Measurements from ENCODE around the gene NUDT4B. TPM values are rescaled to one million over a fixed set of nuclear protein-coding genes. Genes with fewer than 3 reads are reported as not detected.
"Not testable (repeated sequence)": the region's sequence is repeated elsewhere in the genome, so short reads cannot be mapped to it uniquely, and the experiment has no call there.

The NUDT4B gene
- polyA plus RNA-seq (2013, experiment 1 of 2) = 20.6 TPM
- 8.2 TPM for polyA plus RNA-seq (2013, experiment 2 of 2)

GRCh38 chr1:148748563-148749334, at the start of gene NUDT4B:
NUDT4B (plus strand) TSS chr1:148748774; CDS start chr1:148748953, 179 bp downstream.
- not testable (repeated sequence) for H3K9me3 ChIP-seq (ENCODE audit: control insufficient read depth, low read length); H3K36me3 ChIP-seq (ENCODE audit: control insufficient read depth, insufficient read depth, low read length); H3K4me3 ChIP-seq (ENCODE audit: extremely low read depth, insufficient read depth, low read length, poor library complexity, severe bottlenecking); H3K4me1 ChIP-seq (ENCODE audit: control insufficient read depth, insufficient read depth, low read length, poor library complexity, severe bottlenecking); H3K27ac ChIP-seq (ENCODE audit: low read depth, low read length, severe bottlenecking)
- WGBS, 2 experiments (ENCODE audit: insufficient coverage in 2 of 2) = no CpG with 5 or more reads among the region's 68 CpGs

- H3K9me3 ChIP-seq (ENCODE audit: control insufficient read depth, low read length); H3K4me1 ChIP-seq (ENCODE audit: control insufficient read depth, insufficient read depth, low read length, poor library complexity, severe bottlenecking); H3K27ac ChIP-seq (ENCODE audit: low read depth, low read length, severe bottlenecking); H3K36me3 ChIP-seq (ENCODE audit: control insufficient read depth, insufficient read depth, low read length); H3K4me3 ChIP-seq (ENCODE audit: extremely low read depth, insufficient read depth, low read length, poor library complexity, severe bottlenecking): not testable (repeated sequence)
- no CpG with 5 or more reads among the region's 5 CpGs for WGBS, 2 experiments (ENCODE audit: insufficient coverage in 2 of 2)
Observed at GRCh38 chr1:148699357-148699756, 49.2 kb upstream of the NUDT4B start.

GRCh38 chr1:148702242-148702641, 46.3 kb upstream of the NUDT4B start:
- WGBS, 2 experiments (ENCODE audit: insufficient coverage in 2 of 2) = no CpG with 5 or more reads among the region's 1 CpG
- not testable (repeated sequence) for H3K9me3 ChIP-seq (ENCODE audit: control insufficient read depth, low read length); H3K27ac ChIP-seq (ENCODE audit: low read depth, low read length, severe bottlenecking); H3K4me1 ChIP-seq (ENCODE audit: control insufficient read depth, insufficient read depth, low read length, poor library complexity, severe bottlenecking); H3K36me3 ChIP-seq (ENCODE audit: control insufficient read depth, insufficient read depth, low read length); H3K4me3 ChIP-seq (ENCODE audit: extremely low read depth, insufficient read depth, low read length, poor library complexity, severe bottlenecking)

- not testable (repeated sequence) for H3K4me3 ChIP-seq (ENCODE audit: extremely low read depth, insufficient read depth, low read length, poor library complexity, severe bottlenecking); H3K27ac ChIP-seq (ENCODE audit: low read depth, low read length, severe bottlenecking); H3K36me3 ChIP-seq (ENCODE audit: control insufficient read depth, insufficient read depth, low read length); H3K9me3 ChIP-seq (ENCODE audit: control insufficient read depth, low read length); H3K4me1 ChIP-seq (ENCODE audit: control insufficient read depth, insufficient read depth, low read length, poor library complexity, severe bottlenecking)
- WGBS, 2 experiments (ENCODE audit: insufficient coverage in 2 of 2) = no CpG with 5 or more reads among the region's 5 CpGs
Observed at GRCh38 chr1:148703973-148704591, 44.5 kb upstream of the NUDT4B start.

- not testable (repeated sequence) for H3K36me3 ChIP-seq (ENCODE audit: control insufficient read depth, insufficient read depth, low read length); H3K4me3 ChIP-seq (ENCODE audit: extremely low read depth, insufficient read depth, low read length, poor library complexity, severe bottlenecking); H3K4me1 ChIP-seq (ENCODE audit: control insufficient read depth, insufficient read depth, low read length, poor library complexity, severe bottlenecking); H3K9me3 ChIP-seq (ENCODE audit: control insufficient read depth, low read length); H3K27ac ChIP-seq (ENCODE audit: low read depth, low read length, severe bottlenecking)
- whole genome bisulfite sequencing, 2 experiments (ENCODE audit: insufficient coverage in 2 of 2) = no CpG with 5 or more reads among the region's 4 CpGs
Observed at GRCh38 chr1:148705316-148705948, 43.1 kb upstream of the NUDT4B start.

GRCh38 chr1:148708779-148709333, 39.7 kb upstream of the NUDT4B start:
- not testable (repeated sequence) for H3K36me3 ChIP-seq (ENCODE audit: control insufficient read depth, insufficient read depth, low read length); H3K4me3 ChIP-seq (ENCODE audit: extremely low read depth, insufficient read depth, low read length, poor library complexity, severe bottlenecking); H3K4me1 ChIP-seq (ENCODE audit: control insufficient read depth, insufficient read depth, low read length, poor library complexity, severe bottlenecking); H3K9me3 ChIP-seq (ENCODE audit: control insufficient read depth, low read length); H3K27ac ChIP-seq (ENCODE audit: low read depth, low read length, severe bottlenecking)
- no CpG with 5 or more reads among the region's 1 CpG for WGBS, 2 experiments (ENCODE audit: insufficient coverage in 2 of 2)

- not testable (repeated sequence) for H3K9me3 ChIP-seq (ENCODE audit: control insufficient read depth, low read length); H3K36me3 ChIP-seq (ENCODE audit: control insufficient read depth, insufficient read depth, low read length); H3K27ac ChIP-seq (ENCODE audit: low read depth, low read length, severe bottlenecking); H3K4me3 ChIP-seq (ENCODE audit: extremely low read depth, insufficient read depth, low read length, poor library complexity, severe bottlenecking); H3K4me1 ChIP-seq (ENCODE audit: control insufficient read depth, insufficient read depth, low read length, poor library complexity, severe bottlenecking)
- no CpG with 5 or more reads among the region's 8 CpGs for WGBS, 2 experiments (ENCODE audit: insufficient coverage in 2 of 2)
Observed at GRCh38 chr1:148710772-148711523, 37.6 kb upstream of the NUDT4B start.

- not testable (repeated sequence) for H3K4me1 ChIP-seq (ENCODE audit: control insufficient read depth, insufficient read depth, low read length, poor library complexity, severe bottlenecking); H3K27ac ChIP-seq (ENCODE audit: low read depth, low read length, severe bottlenecking); H3K9me3 ChIP-seq (ENCODE audit: control insufficient read depth, low read length); H3K36me3 ChIP-seq (ENCODE audit: control insufficient read depth, insufficient read depth, low read length); H3K4me3 ChIP-seq (ENCODE audit: extremely low read depth, insufficient read depth, low read length, poor library complexity, severe bottlenecking)
- no CpG with 5 or more reads among the region's 1 CpG for WGBS, 2 experiments (ENCODE audit: insufficient coverage in 2 of 2)
Observed at GRCh38 chr1:148712353-148712752, 36.2 kb upstream of the NUDT4B start.

DNA sequence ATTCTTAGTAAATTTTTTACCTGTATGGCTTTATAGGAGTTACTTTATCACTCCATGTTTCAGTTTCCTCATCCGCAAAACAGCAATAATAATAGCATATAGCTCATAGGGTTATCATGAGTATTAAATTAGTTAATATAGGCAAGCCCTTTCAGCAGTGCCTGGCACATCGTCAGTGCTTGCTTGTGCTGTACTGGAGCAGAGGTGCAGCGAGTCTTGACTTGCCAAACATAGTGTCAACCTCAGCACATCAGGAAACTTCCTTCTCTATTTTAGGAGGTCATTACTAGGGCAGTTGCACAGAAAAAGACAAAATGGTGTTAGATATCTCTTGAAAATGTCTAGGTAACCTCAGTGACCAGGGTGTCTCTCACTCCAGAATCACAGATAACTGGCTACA, 33.1 kb upstream of the NUDT4B start:
- no CpG with 5 or more reads among the region's 3 CpGs for WGBS, 2 experiments (ENCODE audit: insufficient coverage in 2 of 2)
- not testable (repeated sequence) for H3K9me3 ChIP-seq (ENCODE audit: control insufficient read depth, low read length); H3K4me3 ChIP-seq (ENCODE audit: extremely low read depth, insufficient read depth, low read length, poor library complexity, severe bottlenecking); H3K27ac ChIP-seq (ENCODE audit: low read depth, low read length, severe bottlenecking); H3K36me3 ChIP-seq (ENCODE audit: control insufficient read depth, insufficient read depth, low read length); H3K4me1 ChIP-seq (ENCODE audit: control insufficient read depth, insufficient read depth, low read length, poor library complexity, severe bottlenecking)

GRCh38 chr1:148716966-148717520, 31.5 kb upstream of the NUDT4B start:
- not testable (repeated sequence) for H3K36me3 ChIP-seq (ENCODE audit: control insufficient read depth, insufficient read depth, low read length); H3K27ac ChIP-seq (ENCODE audit: low read depth, low read length, severe bottlenecking); H3K9me3 ChIP-seq (ENCODE audit: control insufficient read depth, low read length); H3K4me1 ChIP-seq (ENCODE audit: control insufficient read depth, insufficient read depth, low read length, poor library complexity, severe bottlenecking); H3K4me3 ChIP-seq (ENCODE audit: extremely low read depth, insufficient read depth, low read length, poor library complexity, severe bottlenecking)
- WGBS, 2 experiments (ENCODE audit: insufficient coverage in 2 of 2) = no CpG with 5 or more reads among the region's 1 CpG
